Occipital lobe (tissue), 2 donors: ENCODE results near the gene HDGFL3. TPM values are rescaled to one million over a fixed set of nuclear protein-coding genes. Genes with fewer than 3 reads are reported as not detected.
"Not testable (repeated sequence)": the region's sequence is repeated elsewhere in the genome, so short reads cannot be mapped to it uniquely, and the experiment has no call there.

Source experiments
- DNase-seq: peaks from one replicate; lab custom pipeline; 2025; lab: John Stamatoyannopoulos, UW
- total RNA-seq: library from RNA; depleted of rRNA; stranded (reverse); fragments of >200 nt; gene quantifications from one replicate; pipeline ENCODE4 v1.2.3, GENCODE V29; 2014

Gene HDGFL3
- total RNA-seq, 1 donor from 2014 or later: 149 TPM

GRCh38 chr15:83104141-83104540 is 103.5 kb downstream of the HDGFL3 start:
- no peak for DNase-seq

GRCh38 chr15:83102346-83102745 is 105.3 kb downstream of the HDGFL3 start:
- DNase-seq: no peak

DNA sequence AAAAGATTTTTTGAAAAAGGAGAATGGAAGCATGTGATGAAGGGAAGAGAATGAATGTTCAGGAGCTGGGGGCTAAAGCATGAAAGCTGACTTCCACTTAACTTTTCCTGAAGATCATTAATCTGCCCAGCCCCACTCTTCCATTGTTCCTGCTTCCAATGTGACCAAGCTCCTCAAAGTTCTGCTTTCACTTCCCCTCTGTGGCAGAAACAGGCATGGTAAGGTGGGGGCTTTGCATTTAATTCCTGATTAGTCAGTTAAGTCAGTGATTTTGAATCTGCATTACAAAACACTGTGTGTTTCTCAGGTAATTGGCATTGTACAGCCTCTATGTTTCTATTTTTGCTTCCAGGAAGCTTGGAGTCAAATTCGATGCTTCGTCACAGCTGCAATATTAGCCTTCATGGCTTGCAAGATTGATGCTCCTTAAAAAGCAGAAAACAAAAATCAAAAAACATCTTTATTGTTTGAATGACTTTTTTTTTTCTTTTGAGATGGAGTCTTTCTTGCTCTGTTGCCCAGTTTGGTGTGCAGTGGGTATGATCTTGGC is 107.5 kb downstream of the HDGFL3 start:
- no peak for DNase-seq

DNA sequence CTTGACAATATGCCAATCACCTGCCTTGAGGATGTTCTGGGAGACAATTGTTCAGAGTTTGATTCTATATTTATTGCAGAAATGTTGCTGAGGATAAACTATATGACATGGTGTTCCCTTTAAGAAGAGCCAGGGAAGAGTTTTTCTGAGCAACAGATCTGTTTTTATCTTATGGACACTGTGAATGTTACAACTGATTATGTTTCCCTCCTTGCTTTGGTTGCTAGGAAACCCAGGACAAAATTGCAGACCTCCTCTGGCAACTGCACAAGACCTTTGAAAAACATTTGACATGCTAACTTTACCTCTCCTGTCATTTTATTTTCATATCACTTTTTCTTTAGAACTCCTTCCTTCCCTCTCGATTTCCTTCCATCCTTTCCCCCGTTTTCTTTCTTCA is 108.3 kb downstream of the HDGFL3 start:
- DNase-seq: no peak

DNA sequence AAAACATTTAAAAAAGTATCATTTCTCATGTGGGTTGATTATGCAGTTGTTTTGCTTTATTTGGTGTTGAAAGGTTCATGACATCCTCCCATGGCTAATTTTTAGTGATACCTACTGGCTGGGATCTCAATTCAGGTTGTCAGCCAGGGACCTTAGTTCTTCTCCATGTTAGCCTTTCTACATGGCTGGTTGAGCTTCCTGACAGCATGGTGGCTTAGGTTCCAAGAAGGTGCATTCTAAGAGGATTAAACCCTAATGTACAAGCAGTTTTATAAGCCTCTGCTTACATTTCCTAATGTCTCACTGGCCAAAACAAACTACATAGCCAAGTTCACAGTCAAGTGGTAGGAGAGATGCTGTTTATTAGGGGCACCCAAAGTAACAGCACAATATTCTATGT is 109.5 kb downstream of the HDGFL3 start:
- DNase-seq: no peak

DNA sequence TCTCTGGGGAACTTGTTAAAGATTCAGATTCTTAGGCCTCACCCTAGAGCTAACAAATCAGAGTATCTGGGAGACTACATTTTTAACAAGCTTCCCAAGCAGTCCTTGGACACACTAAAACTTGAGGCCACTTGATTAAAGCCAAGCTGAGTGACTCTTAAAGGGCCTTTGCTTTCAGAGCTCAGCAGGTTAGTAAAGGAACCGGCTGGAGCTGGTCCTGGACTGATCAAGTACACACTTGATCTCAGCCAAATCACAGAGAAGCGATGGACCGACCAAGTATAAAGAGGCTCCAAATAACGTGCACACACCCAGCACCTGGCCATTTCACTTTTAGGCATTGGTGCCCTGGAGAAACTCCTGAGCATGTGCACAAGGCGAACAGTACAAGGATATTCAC is 113.0 kb downstream of the HDGFL3 start:
- DNase-seq: no peak

DNA sequence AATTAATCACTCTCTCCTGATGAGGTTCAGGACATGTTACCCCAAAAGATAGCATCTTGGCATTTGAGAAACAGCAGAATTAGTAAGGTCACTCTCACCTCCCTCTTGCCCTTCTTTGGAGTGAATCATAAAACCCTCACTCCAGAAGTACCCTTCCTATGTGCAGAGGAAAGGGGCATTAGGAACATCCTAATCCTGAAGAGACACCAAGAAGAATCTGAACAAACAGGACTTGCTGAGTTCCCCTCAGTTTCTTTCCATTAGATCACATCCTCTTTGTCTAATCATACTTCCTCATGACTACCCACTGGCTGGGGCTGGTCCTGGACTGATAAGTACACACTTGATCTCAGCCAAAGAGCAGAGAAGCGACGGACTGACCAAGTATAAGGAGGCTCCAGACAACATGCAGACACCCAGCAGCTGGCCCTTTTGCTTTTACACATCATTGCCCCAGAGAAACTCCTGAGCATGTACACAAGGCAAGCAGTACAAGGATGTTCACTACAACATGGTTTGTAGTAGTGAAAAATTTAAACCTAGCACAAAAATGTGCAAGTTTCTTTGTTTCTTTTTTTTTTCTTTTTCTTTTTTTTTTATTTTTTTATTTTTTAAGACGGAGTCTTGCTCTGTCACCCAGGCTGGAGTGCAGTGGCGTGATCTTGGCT is 115.2 kb downstream of the HDGFL3 start:
- no peak for DNase-seq

- DNase-seq: not testable (repeated sequence)
Observed at GRCh38 chr15:83091965-83092308, 115.7 kb downstream of the HDGFL3 start.

DNA sequence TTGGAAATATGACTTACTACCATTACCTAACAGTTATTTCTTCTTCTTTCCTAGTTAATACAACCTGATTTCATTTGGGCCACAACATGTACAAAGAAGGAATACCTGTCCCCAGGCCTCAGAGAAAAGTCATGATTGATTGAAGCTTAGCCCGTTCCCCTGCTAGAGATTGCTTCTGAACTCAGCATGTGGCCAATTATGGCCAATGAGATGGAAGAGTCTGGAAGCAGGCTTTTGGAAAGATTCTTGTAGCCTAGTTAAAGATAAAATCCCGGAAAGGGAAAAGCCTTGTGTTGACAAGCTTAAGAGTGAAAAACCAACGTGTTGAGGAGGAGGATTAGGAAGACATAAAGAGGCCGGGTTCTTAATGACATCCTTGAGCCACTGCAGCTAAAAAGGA is 117.2 kb downstream of the HDGFL3 start:
- DNase-seq: no peak

DNA sequence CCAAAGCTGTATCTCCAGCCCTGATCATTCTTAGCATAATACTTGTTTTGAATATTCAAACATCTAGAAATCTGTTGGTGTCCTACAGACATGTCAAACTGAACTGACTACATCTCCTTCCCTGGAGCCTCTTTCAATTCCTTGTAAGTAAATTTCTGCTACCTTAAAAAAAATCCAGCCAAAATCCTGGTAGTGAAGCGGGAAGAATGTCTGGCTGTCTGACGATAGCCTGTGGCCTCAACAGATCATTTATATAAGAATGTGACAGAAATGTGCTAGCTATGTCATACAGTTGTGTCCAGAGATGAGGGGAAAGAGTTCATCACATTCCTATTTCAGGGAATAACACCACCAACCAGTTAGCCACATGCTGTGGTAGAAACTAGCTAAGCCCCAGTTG is 118.7 kb downstream of the HDGFL3 start:
- DNase-seq: no peak

DNA sequence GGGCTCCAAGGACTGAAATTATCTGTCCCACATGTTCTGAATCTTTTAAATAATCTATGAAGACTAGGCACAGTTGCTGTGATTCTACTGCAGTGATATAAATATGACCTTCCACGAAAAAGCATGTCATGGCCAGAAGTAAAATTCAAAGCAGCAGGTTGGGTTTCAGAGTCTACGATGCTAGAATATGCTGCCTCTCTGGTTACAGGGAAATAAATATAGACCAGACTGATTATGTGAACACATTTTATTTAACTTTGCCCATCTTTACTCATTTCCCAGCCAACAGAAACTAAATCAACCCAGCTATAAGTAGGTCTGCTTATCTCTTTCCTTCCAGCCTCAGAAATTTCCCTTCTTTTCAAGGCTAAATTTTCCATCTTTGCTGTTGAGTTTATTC is 120.0 kb downstream of the HDGFL3 start:
- DNase-seq: no peak

DNA sequence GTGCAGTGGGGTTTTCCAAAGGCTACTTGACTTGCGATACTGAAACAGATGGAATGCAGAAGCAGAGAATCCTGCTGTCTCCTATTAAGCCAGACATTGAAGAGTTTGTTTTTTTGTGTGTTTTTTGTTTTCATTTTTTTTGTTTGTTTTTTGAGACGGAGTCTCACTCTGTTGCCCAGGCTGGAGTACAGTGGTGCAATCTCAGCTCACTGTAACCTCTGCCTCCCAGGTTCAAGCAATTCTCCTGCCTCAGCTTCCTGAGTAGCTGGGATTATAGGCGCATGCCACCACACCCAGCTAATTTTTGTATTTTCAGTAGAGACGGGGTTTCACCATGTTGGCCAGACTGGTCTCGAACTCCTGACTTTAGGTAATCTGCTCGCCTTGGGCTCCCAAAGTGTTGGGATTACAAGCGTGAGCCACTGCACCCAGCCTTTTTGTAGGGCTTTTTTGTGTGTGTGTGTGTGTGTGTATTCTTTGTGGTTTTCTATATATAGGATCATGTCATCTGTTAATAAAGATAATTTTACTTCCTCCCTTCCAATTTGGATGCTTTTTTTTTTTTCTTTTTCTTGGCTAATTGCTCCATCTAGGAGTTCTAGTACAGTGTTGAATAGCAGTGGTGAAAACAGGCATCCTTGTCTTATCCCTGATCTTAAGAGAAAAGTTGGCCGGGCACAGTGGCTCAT is 121.6 kb downstream of the HDGFL3 start:
- DNase-seq: not testable (repeated sequence)

- DNase-seq: not testable (repeated sequence)
Observed at GRCh38 chr15:83085461-83085860, 122.2 kb downstream of the HDGFL3 start.

DNA sequence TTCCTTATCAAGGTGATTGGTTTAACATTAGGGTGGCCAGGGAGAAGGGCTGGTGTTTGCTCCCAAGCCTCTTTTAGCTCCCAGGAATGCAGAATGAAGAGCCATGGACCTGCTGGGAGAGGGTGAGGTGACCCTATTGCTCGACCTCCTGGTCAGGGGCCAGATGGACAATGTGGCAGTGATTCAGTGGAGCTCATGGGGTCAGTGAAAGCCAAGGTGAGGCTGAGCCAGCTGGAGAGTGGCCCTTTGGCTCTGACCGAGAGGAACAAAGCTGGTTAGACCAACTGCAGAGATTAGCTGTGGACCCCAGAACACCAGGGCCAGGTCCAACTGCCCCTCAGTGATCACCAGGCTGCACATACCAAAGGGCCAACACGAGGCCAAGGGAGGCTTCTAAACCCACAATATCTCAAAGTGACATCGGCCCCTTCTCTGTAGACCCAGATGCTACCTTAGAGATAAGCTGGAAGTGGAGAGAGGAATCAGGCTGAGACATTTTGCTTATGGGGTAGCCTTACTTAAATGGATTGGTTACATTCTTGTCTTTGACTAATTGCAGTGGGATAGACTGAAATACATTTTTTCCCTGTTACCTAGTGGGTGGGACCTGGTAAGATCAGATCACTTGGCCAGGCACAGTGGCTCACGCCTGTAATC is 124.8 kb downstream of the HDGFL3 start:
- DNase-seq: no peak

GRCh38 chr15:83081256-83082014 is 126.2 kb downstream of the HDGFL3 start:
- no peak for DNase-seq

- no peak for DNase-seq
Observed at GRCh38 chr15:83078712-83079111, 128.9 kb downstream of the HDGFL3 start.

Other genes with a start within 250 kb of the HDGFL3 start
- 41.5 TPM for gene RAMAC, start 221.6 kb downstream of the HDGFL3 start, total RNA-seq
- 18.6 TPM for gene C15orf40, start 196.2 kb downstream of the HDGFL3 start, total RNA-seq
- gene BTBD1, start 140.6 kb downstream of the HDGFL3 start, total RNA-seq: 150 TPM
- gene TM6SF1, start 100.2 kb downstream of the HDGFL3 start, total RNA-seq: 20.1 TPM
- gene BNC1, start 76.8 kb upstream of the HDGFL3 start, total RNA-seq: 0.16 TPM
- gene SH3GL3, start 239.5 kb upstream of the HDGFL3 start, total RNA-seq: 186 TPM